Stimulated activated naive B cell treated with anti-CD40 and anti-IgM and Interleukin-4, amounts not matched to agents 10 μg/mL and 1 μg/mL and 100 μg/mL, for 72 hours (primary cell): ENCODE data around the gene FHIT.
A peak's percentile ranks its signal among the peaks of the same experiment; 100 is the strongest.

ENCODE experiments used
- ATAC-seq, 2 donors: fragments of 150-1000 bp; cut with Tn5 transposase; replicated peaks; 2 replicates each; pipeline ENCODE4 v1.10.0; 2021; ENCODE audit warnings: moderate library complexity in 1 of 2
- DNase-seq: peaks from one replicate; pipeline ENCODE4 v3.0.0; 2021
- H3K27ac Mint-ChIP-seq: one replicate; pipeline ENCODE4 v1.8.0; 2022; ENCODE audit warnings: mild to moderate bottlenecking, mixed read lengths
- H3K27me3 Mint-ChIP-seq, 2 donors: one replicate each; pipeline ENCODE4 v1.8.0; 2022; ENCODE audit warnings: mixed read lengths in 2 of 2
- H3K36me3 Mint-ChIP-seq, 2 donors: one replicate each; pipeline ENCODE4 v1.8.0; 2022; ENCODE audit warnings: mixed read lengths in 2 of 2, mild to moderate bottlenecking in 1 of 2
- H3K4me1 Mint-ChIP-seq, 2 donors: one replicate each; pipeline ENCODE4 v1.8.0; 2022; ENCODE audit warnings: mixed read lengths in 2 of 2, mild to moderate bottlenecking in 1 of 2
- H3K4me3 Mint-ChIP-seq, 2 donors: one replicate each; pipeline ENCODE4 v1.8.0; 2022; ENCODE audit warnings: mild to moderate bottlenecking in 2 of 2, mixed read lengths in 2 of 2, moderate library complexity in 1 of 2
- H3K9me3 Mint-ChIP-seq, 2 donors: one replicate each; pipeline ENCODE4 v1.8.0; 2022; ENCODE audit warnings: mixed read lengths in 2 of 2, mild to moderate bottlenecking in 1 of 2

FHIT gene

GRCh38 chr3:60609446-60609845 is 641.8 kb downstream of the FHIT start:
- no peak for DNase-seq
- no peaks in the 10 kb centered on the region for H3K36me3 Mint-ChIP-seq
- H3K4me3 Mint-ChIP-seq: no peak overlapping the region
- ATAC-seq: no peak
- H3K27ac Mint-ChIP-seq: no peak overlapping the region
- no peaks in the 10 kb centered on the region for H3K27me3 Mint-ChIP-seq
- peaks cover 6 to 8% of the 10 kb centered on the region in 2 donors for H3K4me1 Mint-ChIP-seq
- no peaks in the 10 kb centered on the region for H3K9me3 Mint-ChIP-seq

GRCh38 chr3:60603860-60604259 is 647.4 kb downstream of the FHIT start:
- H3K4me3 Mint-ChIP-seq: no peak overlapping the region
- H3K27me3 Mint-ChIP-seq: no peaks in the 10 kb centered on the region

GRCh38 chr3:60600848-60601247 is 650.4 kb downstream of the FHIT start:
- Mint-ChIP-seq H3K36me3 (peaks cover 0 to 2% of the 10 kb centered on the region in 2 donors), H3K27me3 (peaks cover 0 to 7% of the 10 kb centered on the region in 2 donors), H3K9me3 (no peaks in the 10 kb centered on the region), H3K4me3 (no peak overlapping the region), H3K27ac (no peak overlapping the region), H3K4me1 (peaks cover 5 to 10% of the 10 kb centered on the region in 2 donors)
- ATAC-seq (no peak), DNase-seq (no peak)

More at GRCh38 chr3:60603860-60604259, 647.4 kb downstream of the FHIT start:
- peaks cover 5 to 10% of the 10 kb centered on the region in 2 donors for H3K4me1 Mint-ChIP-seq
- H3K36me3 Mint-ChIP-seq: no peaks in the 10 kb centered on the region
- DNase-seq (no peak), ATAC-seq (no peak)
- no peak overlapping the region for H3K27ac Mint-ChIP-seq
- H3K9me3 Mint-ChIP-seq: no peaks in the 10 kb centered on the region

GRCh38 chr3:60599586-60599985 is 651.7 kb downstream of the FHIT start:
- no peaks in the 10 kb centered on the region for H3K9me3 Mint-ChIP-seq

GRCh38 chr3:60598671-60599070 is 652.6 kb downstream of the FHIT start:
- Mint-ChIP-seq H3K4me1 (peaks cover 15% of the 10 kb centered on the region in 2 donors), H3K36me3 (peaks cover 0 to 2% of the 10 kb centered on the region in 2 donors), H3K9me3 (no peaks in the 10 kb centered on the region), H3K27ac (no peak overlapping the region), H3K27me3 (peaks cover 5 to 7% of the 10 kb centered on the region in 2 donors), H3K4me3 (no peak overlapping the region)
- ATAC-seq: no peak
- no peak for DNase-seq

More at GRCh38 chr3:60599586-60599985, 651.7 kb downstream of the FHIT start:
- peaks cover 8 to 13% of the 10 kb centered on the region in 2 donors for H3K4me1 Mint-ChIP-seq
- DNase-seq: no peak
- ATAC-seq: no peak
- peaks cover 5 to 7% of the 10 kb centered on the region in 2 donors for H3K27me3 Mint-ChIP-seq
- H3K4me3 Mint-ChIP-seq: no peak overlapping the region
- peaks cover 0 to 2% of the 10 kb centered on the region in 2 donors for H3K36me3 Mint-ChIP-seq
- H3K27ac Mint-ChIP-seq: no peak overlapping the region

GRCh38 chr3:60594025-60594424 is 657.2 kb downstream of the FHIT start:
- Mint-ChIP-seq H3K27me3 (peaks cover 5 to 7% of the 10 kb centered on the region in 2 donors), H3K27ac (no peak overlapping the region), H3K4me3 (no peak overlapping the region), H3K36me3 (peaks cover 0 to 2% of the 10 kb centered on the region in 2 donors), H3K4me1 (peaks cover 5 to 10% of the 10 kb centered on the region in 2 donors), H3K9me3 (no peaks in the 10 kb centered on the region)
- DNase-seq (no peak), ATAC-seq (no peak)

- H3K27me3 Mint-ChIP-seq: peaks cover 3 to 5% of the 10 kb centered on the region in 2 donors
- no peak for ATAC-seq
- no peak overlapping the region for H3K27ac Mint-ChIP-seq
- no peak for DNase-seq
- H3K9me3 Mint-ChIP-seq: peaks cover 0 to 3% of the 10 kb centered on the region in 2 donors
- H3K36me3 Mint-ChIP-seq: peaks cover 0 to under 1% of the 10 kb centered on the region in 2 donors
- no peak overlapping the region for H3K4me3 Mint-ChIP-seq
- peaks cover 7 to 14% of the 10 kb centered on the region in 2 donors for H3K4me1 Mint-ChIP-seq
Measured at GRCh38 chr3:60591267-60591666, 660.0 kb downstream of the FHIT start.

- Mint-ChIP-seq H3K27me3 (no peaks in the 10 kb centered on the region), H3K27ac (no peak overlapping the region), H3K36me3 (no peaks in the 10 kb centered on the region), H3K4me1 (peaks cover 5 to 7% of the 10 kb centered on the region in 2 donors), H3K4me3 (no peak overlapping the region), H3K9me3 (peaks cover 0 to 3% of the 10 kb centered on the region in 2 donors)
- DNase-seq: no peak
- ATAC-seq: no peak
Measured at GRCh38 chr3:60588806-60589205, 662.4 kb downstream of the FHIT start.

GRCh38 chr3:60585918-60586317 is 665.3 kb downstream of the FHIT start:
- Mint-ChIP-seq H3K27ac (no peak overlapping the region), H3K4me3 (no peak overlapping the region), H3K9me3 (peaks cover 0 to 3% of the 10 kb centered on the region in 2 donors), H3K4me1 (peaks cover 5 to 7% of the 10 kb centered on the region in 2 donors), H3K36me3 (no peaks in the 10 kb centered on the region), H3K27me3 (no peaks in the 10 kb centered on the region)
- ATAC-seq (peak; percentile 90 to 96), DNase-seq (no peak)

GRCh38 chr3:60584250-60584649 is 667.0 kb downstream of the FHIT start:
- DNase-seq: no peak
- ATAC-seq: no peak
- H3K4me3 Mint-ChIP-seq: no peak overlapping the region
- no peak overlapping the region for H3K27ac Mint-ChIP-seq
- H3K4me1 Mint-ChIP-seq: peaks cover 5 to 7% of the 10 kb centered on the region in 2 donors
- no peaks in the 10 kb centered on the region for H3K27me3 Mint-ChIP-seq
- H3K36me3 Mint-ChIP-seq: no peaks in the 10 kb centered on the region
- H3K9me3 Mint-ChIP-seq: peaks cover 0 to 3% of the 10 kb centered on the region in 2 donors

- no peaks in the 10 kb centered on the region for H3K27me3 Mint-ChIP-seq
- ATAC-seq: no peak
- no peak overlapping the region for H3K4me3 Mint-ChIP-seq
- no peaks in the 10 kb centered on the region for H3K36me3 Mint-ChIP-seq
- H3K9me3 Mint-ChIP-seq: peaks cover 0 to 3% of the 10 kb centered on the region in 2 donors
- DNase-seq: no peak
- H3K4me1 Mint-ChIP-seq: peaks cover 9 to 19% of the 10 kb centered on the region in 2 donors
- no peak overlapping the region for H3K27ac Mint-ChIP-seq
Measured at GRCh38 chr3:60582288-60582687, 669.0 kb downstream of the FHIT start.

- ATAC-seq (no peak), DNase-seq (no peak)
Measured at GRCh38 chr3:60580809-60581208, 670.4 kb downstream of the FHIT start.

GRCh38 chr3:60579734-60580133 is 671.5 kb downstream of the FHIT start:
- no peak overlapping the region for H3K27ac Mint-ChIP-seq

More at GRCh38 chr3:60580809-60581208, 670.4 kb downstream of the FHIT start:
- Mint-ChIP-seq H3K27me3 (no peaks in the 10 kb centered on the region), H3K27ac (no peak overlapping the region), H3K36me3 (no peaks in the 10 kb centered on the region), H3K9me3 (peaks cover 0 to 1% of the 10 kb centered on the region in 2 donors), H3K4me1 (peaks cover 4 to 23% of the 10 kb centered on the region in 2 donors), H3K4me3 (no peak overlapping the region)

GRCh38 chr3:60578936-60579335 is 672.3 kb downstream of the FHIT start:
- no peaks in the 10 kb centered on the region for H3K36me3 Mint-ChIP-seq
- ATAC-seq (no peak), DNase-seq (no peak)
- peaks cover 0 to 1% of the 10 kb centered on the region in 2 donors for H3K9me3 Mint-ChIP-seq
- no peak overlapping the region for H3K27ac Mint-ChIP-seq
- no peaks in the 10 kb centered on the region for H3K27me3 Mint-ChIP-seq
- H3K4me3 Mint-ChIP-seq: no peak overlapping the region
- peaks cover 4 to 23% of the 10 kb centered on the region in 2 donors for H3K4me1 Mint-ChIP-seq

More at GRCh38 chr3:60579734-60580133, 671.5 kb downstream of the FHIT start:
- no peak for DNase-seq
- Mint-ChIP-seq H3K36me3 (no peaks in the 10 kb centered on the region), H3K9me3 (peaks cover 0 to 1% of the 10 kb centered on the region in 2 donors), H3K4me3 (no peak overlapping the region), H3K27me3 (no peaks in the 10 kb centered on the region), H3K4me1 (peaks cover 4 to 23% of the 10 kb centered on the region in 2 donors)
- ATAC-seq: no peak

GRCh38 chr3:60577601-60578000 is 673.7 kb downstream of the FHIT start:
- Mint-ChIP-seq H3K36me3 (no peaks in the 10 kb centered on the region), H3K9me3 (peaks cover 0 to 1% of the 10 kb centered on the region in 2 donors), H3K27ac (peak overlapping the region; percentile 42), H3K27me3 (no peaks in the 10 kb centered on the region), H3K4me1 (peaks cover 4 to 23% of the 10 kb centered on the region in 2 donors), H3K4me3 (no peak overlapping the region)
- ATAC-seq (peak; percentile 68 to 78), DNase-seq (no peak)
